Activated CD4-positive, CD25-positive, alpha-beta regulatory T cell (primary cell): ENCODE measurements around the gene TPMT.
A peak's percentile ranks its signal among the peaks of the same experiment; 100 is the strongest.
"Not testable (repeated sequence)": the region's sequence is repeated elsewhere in the genome, so short reads cannot be mapped to it uniquely, and the experiment has no call there.

Source experiments
- DNase-seq, 4 experiments: peaks; one replicate each; lab custom pipeline; 2025; lab: John Stamatoyannopoulos, UW

Gene TPMT

DNA sequence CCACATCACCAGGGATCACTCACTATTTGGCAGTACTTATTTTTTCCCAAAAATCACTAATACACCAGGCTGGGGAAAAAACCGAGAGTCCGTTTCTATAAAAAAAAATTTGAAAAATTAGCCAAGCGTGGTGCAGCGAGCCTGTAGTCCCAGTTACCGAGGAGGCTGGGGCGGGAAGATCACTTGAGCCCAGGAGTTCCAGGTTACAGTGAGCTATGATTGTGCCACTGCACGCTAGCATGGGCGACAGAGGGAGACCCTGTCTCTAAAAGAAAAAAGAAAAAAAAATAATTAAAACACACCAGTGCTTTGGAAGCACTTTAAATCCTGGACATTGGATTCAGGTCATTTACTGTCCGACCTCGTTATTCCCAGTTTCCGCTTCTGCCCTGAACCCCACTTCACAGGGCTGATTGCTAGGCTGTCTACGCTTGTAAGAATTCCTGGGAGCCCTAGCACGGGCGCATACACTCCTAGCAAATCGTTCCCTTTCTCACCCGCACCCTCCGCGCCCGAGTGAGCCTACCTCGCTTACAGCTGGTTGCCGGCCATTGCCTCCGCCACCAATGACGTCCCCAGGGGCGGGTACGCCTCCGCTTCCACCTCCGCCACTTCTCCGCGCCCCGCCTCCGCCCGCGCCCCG lies at the start of gene TPMT:
TPMT (minus strand) TSS at position 571 of the 643 bp plus-strand sequence. CDS start 5,950 bp downstream, outside the sequence.
- peak in 1 of 4 experiments; percentile 5 for DNase-seq

GRCh38 chr6:18203786-18204185 lies 48.9 kb upstream of the TPMT start:
- DNase-seq: no peak

DNA sequence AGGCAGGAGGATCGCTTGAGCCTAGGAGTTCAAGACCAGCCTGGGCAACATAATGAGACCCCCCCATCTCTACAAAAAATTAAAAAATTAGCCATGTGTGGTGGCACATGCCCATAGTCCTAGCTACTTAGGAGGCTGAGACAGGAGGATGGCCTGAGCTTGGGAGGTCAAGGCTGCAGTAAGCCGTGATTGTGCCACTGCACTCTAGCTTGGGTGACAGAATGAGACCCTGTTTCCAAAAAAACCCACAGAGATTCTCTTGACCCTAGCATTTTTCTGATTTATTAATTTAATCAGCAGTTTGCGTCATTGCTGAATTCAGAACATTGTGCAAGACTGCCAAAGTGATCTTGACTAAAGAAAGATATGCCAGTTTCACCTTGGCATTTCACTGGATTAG lies 37.1 kb upstream of the TPMT start:
- DNase-seq: no peak

DNA sequence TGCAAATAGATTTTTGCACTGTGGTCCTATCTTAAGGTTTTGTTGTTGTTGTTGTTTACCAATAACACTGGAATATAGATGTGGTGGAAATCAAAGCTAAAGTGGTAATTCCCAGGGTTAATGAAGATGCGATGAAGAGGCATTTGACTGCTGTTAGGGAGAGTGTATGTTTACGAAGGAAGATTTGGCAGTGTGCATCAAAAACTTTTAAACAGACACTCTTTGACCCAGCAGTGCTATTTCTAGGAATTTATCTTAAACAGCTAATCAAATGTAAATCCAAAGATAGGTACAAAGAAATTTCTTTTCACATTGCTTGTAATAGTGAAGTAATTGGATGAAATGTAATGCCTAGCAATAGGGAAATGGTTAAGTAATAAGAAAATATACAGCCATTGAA lies 34.3 kb upstream of the TPMT start:
- DNase-seq: no peak

DNA sequence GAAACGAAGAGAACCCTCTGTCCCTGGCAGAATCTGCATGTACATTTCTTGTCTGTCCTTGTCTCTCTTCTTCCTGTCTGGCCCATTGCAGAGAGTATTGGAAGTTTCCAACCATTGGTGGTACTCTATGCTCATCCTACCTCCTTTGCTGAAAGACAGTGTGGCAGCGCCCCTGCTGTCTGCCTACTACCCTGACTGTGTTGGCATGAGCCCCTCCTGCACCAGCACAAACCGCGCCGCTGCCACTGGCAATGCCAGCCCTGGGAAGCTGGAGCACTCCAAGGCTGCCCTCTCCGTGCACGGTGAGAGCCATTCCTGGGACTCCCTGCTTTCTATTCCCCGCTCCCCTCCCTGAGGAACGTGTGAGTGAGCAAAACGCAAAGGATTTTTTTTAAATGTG lies 32.8 kb upstream of the TPMT start:
- no peak for DNase-seq

DNA sequence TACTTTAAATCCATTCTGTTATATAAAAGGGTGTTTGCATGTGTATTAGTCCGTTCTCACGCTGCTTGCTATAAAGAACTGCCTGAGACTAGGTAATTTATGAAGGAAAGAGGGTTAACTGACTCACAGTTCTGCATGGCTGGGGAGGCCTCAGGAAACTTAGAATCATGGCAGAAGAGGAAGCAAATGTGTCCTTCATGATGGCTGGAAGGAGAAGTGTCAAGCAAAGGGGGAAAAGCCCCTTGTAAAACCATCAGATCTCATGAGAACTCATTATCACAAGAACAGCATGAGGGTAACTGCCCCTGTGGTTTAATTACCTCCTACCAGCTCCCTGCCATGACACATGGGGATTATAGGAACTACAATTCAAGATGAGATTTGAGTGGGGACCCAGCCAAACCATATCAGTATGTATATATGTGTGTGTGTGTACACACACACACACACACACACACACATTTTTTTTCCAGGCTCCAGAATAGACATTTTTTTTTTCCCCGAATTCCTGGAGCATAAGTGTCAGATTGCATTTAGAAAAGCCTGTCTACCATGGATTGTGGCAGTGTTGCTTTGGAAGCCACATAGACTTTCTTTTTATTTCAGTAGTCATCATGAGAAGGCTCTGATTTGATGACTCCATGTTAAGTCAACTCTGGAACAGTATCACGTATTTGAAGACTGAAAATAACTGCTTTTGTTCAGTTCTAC lies 31.8 kb upstream of the TPMT start:
- no peak for DNase-seq

GRCh38 chr6:18186033-18186432 lies 31.2 kb upstream of the TPMT start:
- no peak for DNase-seq

DNA sequence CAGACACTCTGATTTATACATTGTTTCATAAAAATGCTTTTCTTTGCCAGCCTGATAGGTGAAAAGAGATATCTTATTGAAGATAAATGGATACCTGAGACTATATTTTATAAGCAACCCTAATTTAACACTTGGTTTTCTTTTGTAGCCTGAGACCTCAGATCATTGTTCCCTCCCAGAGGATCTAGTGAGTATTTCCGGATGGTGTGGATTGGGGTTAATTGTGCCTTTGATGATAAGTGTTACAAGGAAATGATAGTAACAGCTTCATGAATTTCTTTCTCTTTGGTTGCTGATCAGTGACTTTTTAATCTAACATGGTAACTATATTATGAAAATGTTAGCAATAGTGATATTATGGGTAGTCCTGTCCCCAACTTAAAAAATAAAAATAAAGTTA lies 30.7 kb upstream of the TPMT start:
- no peak for DNase-seq

DNA sequence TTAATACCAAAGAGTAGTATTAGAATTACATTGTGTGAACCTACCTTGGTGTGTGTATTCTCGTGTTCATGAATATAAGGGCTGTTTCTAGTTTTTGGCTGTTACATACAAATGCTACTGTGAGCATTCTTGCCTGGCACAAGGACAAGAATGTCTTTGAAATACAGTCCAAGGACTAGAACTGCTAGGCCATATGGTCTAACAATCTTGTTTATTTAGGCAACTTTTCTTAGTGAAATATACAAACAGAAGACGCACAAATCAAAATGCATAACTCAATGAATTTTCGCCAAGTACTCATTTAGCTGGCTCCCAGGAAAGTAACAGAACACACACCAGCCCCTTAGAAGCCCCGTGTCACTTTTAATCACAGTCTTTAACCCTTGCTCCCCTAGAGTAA lies 28.9 kb upstream of the TPMT start:
- DNase-seq: no peak

GRCh38 chr6:18182568-18182967 lies 27.7 kb upstream of the TPMT start:
- DNase-seq: no peak

DNA sequence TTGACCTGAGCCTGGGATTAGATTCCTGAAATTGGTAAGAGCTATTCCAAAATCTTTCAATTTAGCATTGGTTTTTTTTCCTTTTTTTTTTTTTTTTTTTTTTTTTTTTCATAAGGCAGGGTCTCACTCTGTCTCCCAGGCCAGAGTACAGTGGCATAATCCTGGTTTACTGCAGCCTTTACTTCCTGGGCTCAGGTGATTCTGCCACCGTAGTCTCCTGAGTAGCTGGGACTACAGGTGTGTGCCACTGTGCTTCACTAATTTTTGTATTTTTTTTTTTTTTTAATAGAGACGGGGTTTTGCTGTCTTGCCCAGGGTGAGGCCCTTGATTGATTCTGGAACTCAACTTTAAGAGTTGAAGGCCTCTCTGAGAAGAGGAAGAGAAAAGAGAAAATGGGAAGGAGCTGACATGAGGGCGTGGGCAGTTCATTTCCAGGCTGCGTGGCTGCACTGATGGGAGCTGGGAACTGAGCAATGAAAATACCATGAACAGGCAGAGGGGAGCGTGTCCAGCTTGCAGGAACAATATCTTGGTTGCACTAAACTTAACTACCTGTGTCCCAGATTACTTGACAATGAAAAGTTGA lies 25.0 kb upstream of the TPMT start:
- no peak for DNase-seq

- no peak for DNase-seq
These were observed 24.2 kb upstream of the TPMT start for GRCh38 chr6:18178960-18179615.

- DNase-seq: no peak
These were observed 22.5 kb upstream of the TPMT start for GRCh38 chr6:18177286-18177965.

- not testable (repeated sequence) for DNase-seq
These were observed 21.3 kb upstream of the TPMT start for GRCh38 chr6:18176198-18176597.

- DNase-seq: no peak
These were observed 17.0 kb upstream of the TPMT start for GRCh38 chr6:18171871-18172270.

- DNase-seq: no peak
These were observed 13.4 kb upstream of the TPMT start for GRCh38 chr6:18168264-18168663.

DNA sequence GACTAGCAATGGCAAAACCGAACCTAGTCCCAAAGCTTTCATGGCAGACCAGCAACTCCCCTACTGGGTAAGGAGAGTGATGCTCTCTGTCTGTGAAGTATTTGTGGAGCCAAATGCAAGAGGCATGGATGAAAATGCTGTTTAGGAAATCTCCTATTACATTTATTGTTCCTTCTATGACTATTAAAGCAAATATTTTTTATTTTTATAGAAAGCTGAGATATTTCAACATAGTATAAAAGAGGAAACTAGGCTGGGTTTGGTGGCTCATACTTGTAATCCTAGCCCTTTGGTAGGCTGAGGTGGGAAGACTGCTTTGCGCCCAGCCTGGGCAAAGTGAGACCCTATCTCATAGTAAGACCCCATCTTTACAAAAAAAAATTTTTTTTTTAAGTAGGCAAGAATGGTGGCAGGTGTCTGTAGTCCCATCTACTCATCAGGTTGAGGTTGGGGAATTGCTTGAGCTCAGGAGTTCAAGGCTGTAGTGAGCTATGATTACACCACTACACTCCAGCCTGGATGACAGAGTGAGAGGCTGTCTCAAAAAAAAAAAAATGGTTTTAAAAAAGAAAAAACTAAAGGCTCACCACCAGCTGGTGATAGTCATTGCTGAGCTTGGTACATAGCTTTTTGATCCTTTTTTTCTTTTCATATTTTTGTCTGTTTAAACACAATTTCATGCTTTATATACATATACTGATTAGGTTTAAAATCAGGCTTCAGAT lies 11.6 kb upstream of the TPMT start:
- DNase-seq: no peak

DNA sequence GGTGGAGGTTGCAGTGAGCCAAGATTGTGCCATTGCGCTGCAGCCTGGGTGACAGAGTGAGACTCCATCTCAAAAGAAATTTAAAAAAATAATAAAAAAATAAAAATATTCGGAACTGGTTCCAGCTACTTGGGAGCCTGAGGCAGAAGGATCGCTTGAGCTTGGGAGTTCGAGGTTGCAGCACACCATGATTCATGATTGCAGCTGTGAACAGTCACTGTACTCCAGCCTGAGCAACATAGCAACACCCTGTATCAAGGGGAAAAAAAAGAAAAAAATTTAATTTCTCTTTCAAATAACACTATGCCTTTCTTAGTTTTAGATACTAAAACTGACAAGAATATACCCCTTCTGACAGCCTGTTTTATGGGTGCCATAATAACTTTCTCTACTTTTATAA lies 10.9 kb upstream of the TPMT start:
- no peak for DNase-seq

- DNase-seq: no peak
These were observed 7.5 kb upstream of the TPMT start for GRCh38 chr6:18162401-18162800.

GRCh38 chr6:18161431-18161830 lies 6.6 kb upstream of the TPMT start:
- DNase-seq: no peak

DNA sequence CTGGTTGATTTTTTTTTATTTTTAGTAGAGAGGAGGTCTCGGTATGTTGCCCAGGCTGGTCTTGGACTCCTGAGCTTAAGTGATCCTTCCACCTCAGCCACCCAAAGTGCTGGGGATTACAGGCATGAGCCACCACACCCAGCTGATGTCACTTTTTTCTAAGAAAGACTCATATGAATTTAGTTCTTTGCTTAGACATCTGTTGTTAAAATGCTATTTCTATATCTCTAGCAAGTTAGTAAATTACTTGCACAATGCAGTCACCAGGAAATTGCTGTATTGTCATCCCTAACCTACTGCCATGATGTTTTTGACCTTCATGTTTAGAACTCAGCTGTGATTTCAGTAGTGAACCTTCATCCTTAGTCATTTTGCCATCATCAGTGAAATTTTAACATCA lies 6.0 kb upstream of the TPMT start:
- DNase-seq: no peak
